Stimulated activated memory B cell treated with anti-CD40 and anti-IgM and Interleukin-4, amounts not matched to agents 10 μg/mL and 1 μg/mL and 100 μg/mL, for 72 hours (primary cell): ENCODE data around the gene DGKD.

Experiments
- ATAC-seq: fragments of 150-1000 bp; cut with Tn5 transposase; 2 replicates; pipeline ENCODE4 v1.10.0; 2021
- H3K27ac Mint-ChIP-seq: one replicate; pipeline ENCODE4 v1.8.0; 2022; ENCODE audit warnings: mild to moderate bottlenecking, mixed read lengths
- H3K27me3 Mint-ChIP-seq: one replicate; pipeline ENCODE4 v1.8.0; 2022; ENCODE audit warnings: mixed read lengths
- H3K36me3 Mint-ChIP-seq: one replicate; pipeline ENCODE4 v1.8.0; 2022; ENCODE audit warnings: mixed read lengths
- H3K4me1 Mint-ChIP-seq: one replicate; pipeline ENCODE4 v1.8.0; 2022; ENCODE audit warnings: mixed read lengths
- H3K4me3 Mint-ChIP-seq: one replicate; pipeline ENCODE4 v1.8.0; 2022; ENCODE audit warnings: mild to moderate bottlenecking, moderate library complexity, mixed read lengths
- H3K9me3 Mint-ChIP-seq: one replicate; pipeline ENCODE4 v1.8.0; 2022; ENCODE audit warnings: mixed read lengths

DGKD gene

GRCh38 chr2:233486778-233487552, 132.7 kb downstream of the DGKD start:
- Mint-ChIP-seq H3K27ac (no peak overlapping the region), H3K4me1 (no peaks in the 10 kb centered on the region), H3K9me3 (no peaks in the 10 kb centered on the region), H3K36me3 (peaks cover 62% of the 10 kb centered on the region), H3K27me3 (no peaks in the 10 kb centered on the region), H3K4me3 (no peak overlapping the region)
- ATAC-seq = no peak

GRCh38 chr2:233487748-233488345, 133.6 kb downstream of the DGKD start:
- ATAC-seq = no peak
- Mint-ChIP-seq H3K27ac (no peak overlapping the region), H3K4me3 (no peak overlapping the region), H3K4me1 (no peaks in the 10 kb centered on the region), H3K9me3 (no peaks in the 10 kb centered on the region), H3K27me3 (no peaks in the 10 kb centered on the region), H3K36me3 (peaks cover 61% of the 10 kb centered on the region)

GRCh38 chr2:233489143-233489542, 134.8 kb downstream of the DGKD start:
- Mint-ChIP-seq H3K9me3 (no peaks in the 10 kb centered on the region), H3K36me3 (peaks cover 65% of the 10 kb centered on the region), H3K4me3 (no peak overlapping the region), H3K4me1 (no peaks in the 10 kb centered on the region), H3K27ac (no peak overlapping the region), H3K27me3 (no peaks in the 10 kb centered on the region)
- ATAC-seq = no peak

GRCh38 chr2:233489666-233490065, 135.4 kb downstream of the DGKD start:
- no peaks in the 10 kb centered on the region for H3K9me3 Mint-ChIP-seq
- H3K27ac Mint-ChIP-seq = no peak overlapping the region
- no peaks in the 10 kb centered on the region for H3K4me1 Mint-ChIP-seq
- H3K4me3 Mint-ChIP-seq = no peak overlapping the region
- no peak for ATAC-seq
- H3K36me3 Mint-ChIP-seq = peaks cover 61% of the 10 kb centered on the region
- H3K27me3 Mint-ChIP-seq = no peaks in the 10 kb centered on the region

GRCh38 chr2:233490831-233491230, 136.5 kb downstream of the DGKD start:
- Mint-ChIP-seq H3K4me3 (no peak overlapping the region), H3K27ac (no peak overlapping the region), H3K4me1 (no peaks in the 10 kb centered on the region), H3K36me3 (peaks cover 57% of the 10 kb centered on the region), H3K27me3 (no peaks in the 10 kb centered on the region), H3K9me3 (no peaks in the 10 kb centered on the region)
- no peak for ATAC-seq

- no peaks in the 10 kb centered on the region for H3K4me1 Mint-ChIP-seq
- no peak overlapping the region for H3K4me3 Mint-ChIP-seq
- H3K9me3 Mint-ChIP-seq = no peaks in the 10 kb centered on the region
- peaks cover 54% of the 10 kb centered on the region for H3K36me3 Mint-ChIP-seq
- ATAC-seq = no peak
- H3K27ac Mint-ChIP-seq = no peak overlapping the region
- H3K27me3 Mint-ChIP-seq = no peaks in the 10 kb centered on the region
These were observed 137.0 kb downstream of the DGKD start for GRCh38 chr2:233491326-233491725.

GRCh38 chr2:233492078-233492477, 137.8 kb downstream of the DGKD start:
- H3K9me3 Mint-ChIP-seq = no peaks in the 10 kb centered on the region
- H3K36me3 Mint-ChIP-seq = peaks cover 53% of the 10 kb centered on the region
- no peak for ATAC-seq

GRCh38 chr2:233492751-233493150, 138.5 kb downstream of the DGKD start:
- Mint-ChIP-seq H3K36me3 (peaks cover 58% of the 10 kb centered on the region), H3K27ac (no peak overlapping the region), H3K4me1 (peaks cover 12% of the 10 kb centered on the region), H3K9me3 (no peaks in the 10 kb centered on the region), H3K4me3 (no peak overlapping the region), H3K27me3 (no peaks in the 10 kb centered on the region)
- no peak for ATAC-seq

More at GRCh38 chr2:233492078-233492477, 137.8 kb downstream of the DGKD start:
- Mint-ChIP-seq H3K27ac (no peak overlapping the region), H3K4me3 (no peak overlapping the region), H3K27me3 (no peaks in the 10 kb centered on the region), H3K4me1 (peaks cover 5% of the 10 kb centered on the region)

GRCh38 chr2:233495503-233496496, 141.5 kb downstream of the DGKD start:
- no peaks in the 10 kb centered on the region for H3K9me3 Mint-ChIP-seq
- H3K27me3 Mint-ChIP-seq = no peaks in the 10 kb centered on the region
- no peak overlapping the region for H3K27ac Mint-ChIP-seq
- peaks cover 22% of the 10 kb centered on the region for H3K4me1 Mint-ChIP-seq
- peaks cover 46% of the 10 kb centered on the region for H3K36me3 Mint-ChIP-seq
- no peak for ATAC-seq
- no peak overlapping the region for H3K4me3 Mint-ChIP-seq

GRCh38 chr2:233497692-233498091, 143.4 kb downstream of the DGKD start:
- peak overlapping the region; percentile 18 for H3K27ac Mint-ChIP-seq
- peaks cover 22% of the 10 kb centered on the region for H3K4me1 Mint-ChIP-seq
- H3K36me3 Mint-ChIP-seq = peaks cover 53% of the 10 kb centered on the region
- no peaks in the 10 kb centered on the region for H3K27me3 Mint-ChIP-seq
- no peak for ATAC-seq
- peaks cover 9% of the 10 kb centered on the region for H3K9me3 Mint-ChIP-seq
- H3K4me3 Mint-ChIP-seq = no peak overlapping the region

- Mint-ChIP-seq H3K4me3 (no peak overlapping the region), H3K9me3 (peaks cover 12% of the 10 kb centered on the region), H3K36me3 (peaks cover 53% of the 10 kb centered on the region), H3K27ac (peak overlapping the region; percentile 18), H3K4me1 (peaks cover 22% of the 10 kb centered on the region), H3K27me3 (no peaks in the 10 kb centered on the region)
- peak; percentile 65 for ATAC-seq
These were observed 143.8 kb downstream of the DGKD start for GRCh38 chr2:233498126-233498525.

- peaks cover 35% of the 10 kb centered on the region for H3K4me1 Mint-ChIP-seq
- ATAC-seq = no peak
These were observed 145.6 kb downstream of the DGKD start for GRCh38 chr2:233499928-233500327.

GRCh38 chr2:233501198-233502076, 147.1 kb downstream of the DGKD start:
- Mint-ChIP-seq H3K27me3 (no peaks in the 10 kb centered on the region), H3K4me3 (no peak overlapping the region), H3K9me3 (peaks cover 35% of the 10 kb centered on the region), H3K36me3 (peaks cover 73% of the 10 kb centered on the region), H3K27ac (no peak overlapping the region), H3K4me1 (peaks cover 39% of the 10 kb centered on the region)
- no peak for ATAC-seq

More at GRCh38 chr2:233499928-233500327, 145.6 kb downstream of the DGKD start:
- H3K9me3 Mint-ChIP-seq = peaks cover 26% of the 10 kb centered on the region
- no peaks in the 10 kb centered on the region for H3K27me3 Mint-ChIP-seq
- H3K36me3 Mint-ChIP-seq = peaks cover 66% of the 10 kb centered on the region
- no peak overlapping the region for H3K4me3 Mint-ChIP-seq
- H3K27ac Mint-ChIP-seq = no peak overlapping the region

- Mint-ChIP-seq H3K4me1 (peaks cover 19% of the 10 kb centered on the region), H3K36me3 (peaks cover 76% of the 10 kb centered on the region), H3K9me3 (peaks cover 35% of the 10 kb centered on the region), H3K27ac (no peak overlapping the region), H3K27me3 (no peaks in the 10 kb centered on the region), H3K4me3 (no peak overlapping the region)
- ATAC-seq = no peak
These were observed 149.2 kb downstream of the DGKD start for GRCh38 chr2:233503481-233503880.
